Neural progenitor cell (in vitro differentiated cells): ENCODE measurements around the gene MYCBPAP. TPM values are rescaled to one million over a fixed set of nuclear protein-coding genes. Genes with fewer than 3 reads are reported as not detected.

Source experiments
- DNase-seq: peaks from one replicate; pipeline ENCODE4 v3.0.0-alpha.2; 2016; ENCODE audit warnings: low spot score
- H2AFZ ChIP-seq: fragments of 200-600 bp; sonication (generic); replicated peaks from 2 replicates; pipeline ENCODE4 v1.6.1; 2016; ENCODE audit warnings: antibody characterized with exemption
- H3F3A ChIP-seq: fragments of 200-600 bp; sonication (generic); 2 replicates; pipeline ENCODE4 v1.6.1; 2016; ENCODE audit warnings: antibody characterized with exemption, low read depth
- H3K27ac ChIP-seq: fragments of 200-600 bp; sonication (generic); 2 replicates; pipeline ENCODE4 v1.5.1; 2016; ENCODE audit warnings: mild to moderate bottlenecking
- H3K27me3 ChIP-seq: fragments of 200-600 bp; sonication (generic); 2 replicates; pipeline ENCODE4 v1.6.1; 2016; ENCODE audit warnings: mild to moderate bottlenecking, moderate library complexity
- H3K36me3 ChIP-seq: fragments of 200-600 bp; sonication (generic); 2 replicates; pipeline ENCODE4 v1.5.1; 2016
- H3K4me1 ChIP-seq: fragments of 200-600 bp; sonication (generic); 2 replicates; pipeline ENCODE4 v1.6.1; 2016; ENCODE audit warnings: mixed run types
- H3K4me2 ChIP-seq: fragments of 200-600 bp; sonication (generic); 2 replicates; pipeline ENCODE4 v1.6.1; 2016
- H3K4me3 ChIP-seq: fragments of 200-600 bp; sonication (generic); 2 replicates; pipeline ENCODE4 v1.5.1; 2016
- H3K79me2 ChIP-seq: fragments of 200-600 bp; sonication (generic); 2 replicates; pipeline ENCODE4 v1.6.1; 2016; ENCODE audit warnings: low read depth
- H3K9ac ChIP-seq: fragments of 200-600 bp; sonication (generic); 2 replicates; pipeline ENCODE4 v1.6.1; 2016
- H3K9me3 ChIP-seq: fragments of 200-600 bp; sonication (generic); 2 replicates; pipeline ENCODE4 v1.5.1; 2016; ENCODE audit warnings: low read depth
- H4K20me1 ChIP-seq: fragments of 200-600 bp; sonication (generic); 2 replicates; pipeline ENCODE4 v1.6.1; 2016; ENCODE audit warnings: low read depth
- H3K27ac Mint-ChIP-seq: 3 replicates; pipeline ENCODE4 v1.8.0; 2021; ENCODE audit warnings: mixed read lengths
- H3K27me3 Mint-ChIP-seq: 2 replicates; pipeline ENCODE4 v1.8.0; 2022; ENCODE audit warnings: low read depth, mild to moderate bottlenecking, inconsistent platforms, moderate library complexity, mixed read lengths; ENCODE audit not compliant: insufficient read depth
- H3K36me3 Mint-ChIP-seq: 3 replicates; pipeline ENCODE4 v1.8.0; 2021; ENCODE audit warnings: mixed read lengths
- H3K4me1 Mint-ChIP-seq: 3 replicates; pipeline ENCODE4 v1.8.0; 2021; ENCODE audit warnings: mixed read lengths
- H3K4me3 Mint-ChIP-seq: 3 replicates; pipeline ENCODE4 v1.8.0; 2021; ENCODE audit warnings: mild to moderate bottlenecking, moderate library complexity, mixed read lengths
- H3K9me3 Mint-ChIP-seq: 3 replicates; pipeline ENCODE4 v1.8.0; 2020; ENCODE audit warnings: mixed read lengths
- EZH2 ChIP-seq: fragments of 200-600 bp; sonication (generic); IDR thresholded peaks from 2 replicates; pipeline ENCODE4 v1.6.1; 2017; ENCODE audit warnings: antibody characterized with exemption, mild to moderate bottlenecking, moderate library complexity
- EZH2phosphoT487 ChIP-seq: fragments of 200-600 bp; sonication (generic); IDR thresholded peaks from 2 replicates; pipeline ENCODE4 v1.6.1; 2017; ENCODE audit warnings: antibody characterized with exemption
- total RNA-seq: library from RNA; depleted of rRNA; stranded (reverse); fragments of >200 nt; gene quantifications from 2 replicates; pipeline ENCODE4 v1.2.3, GENCODE V29; 2015; ENCODE audit warnings: low replicate concordance
- TF ChIP-seq, protein P1 (sequence below): fragments of 200-600 bp; sonication (generic); IDR thresholded peaks from 2 replicates; pipeline ENCODE4 v1.5.1; 2017; ENCODE audit warnings: antibody characterized with exemption, mild to moderate bottlenecking

MYCBPAP gene
- total RNA-seq, 1 donor from 2014 or later = 3.5 TPM

DNA sequence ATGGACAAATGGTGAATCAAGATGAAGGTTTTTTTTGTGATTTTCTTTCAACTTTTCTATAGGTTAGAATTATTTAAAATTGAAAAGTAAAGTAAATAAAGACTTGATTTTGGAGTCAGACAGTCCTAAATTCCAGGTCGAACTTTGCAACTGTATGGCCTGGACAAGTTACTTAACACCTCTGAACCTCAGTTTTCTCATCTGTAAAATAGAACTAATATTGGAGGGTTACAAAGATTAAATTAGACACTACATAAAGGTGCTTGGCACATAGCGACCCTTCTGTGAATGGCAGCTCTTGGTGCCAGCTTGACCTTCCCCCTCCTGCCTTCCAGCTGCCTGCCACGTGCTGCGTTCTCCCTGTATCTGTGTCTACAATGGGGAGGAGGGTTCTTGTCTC, 26.6 kb upstream of the MYCBPAP start:
- Histone ChIP-seq H3K4me2 (no peak overlapping the region), H3K9ac (no peak overlapping the region), H3K4me3 (no peak overlapping the region), H4K20me1 (peaks cover 5% of the 10 kb centered on the region), H3K79me2 (no peaks in the 10 kb centered on the region), H3K27ac (no peak overlapping the region), H3K36me3 (no peaks in the 10 kb centered on the region), H2AFZ (no peak overlapping the region), H3K9me3 (no peaks in the 10 kb centered on the region), H3K27me3 (peaks cover 18% of the 10 kb centered on the region), H3F3A (peaks cover 33% of the 10 kb centered on the region), H3K4me1 (peaks cover 3% of the 10 kb centered on the region)
- no peak for DNase-seq
- no peak for TF ChIP-seq EZH2
- TF ChIP-seq EZH2phosphoT487 = no peak
- TF ChIP-seq, protein P1, sequence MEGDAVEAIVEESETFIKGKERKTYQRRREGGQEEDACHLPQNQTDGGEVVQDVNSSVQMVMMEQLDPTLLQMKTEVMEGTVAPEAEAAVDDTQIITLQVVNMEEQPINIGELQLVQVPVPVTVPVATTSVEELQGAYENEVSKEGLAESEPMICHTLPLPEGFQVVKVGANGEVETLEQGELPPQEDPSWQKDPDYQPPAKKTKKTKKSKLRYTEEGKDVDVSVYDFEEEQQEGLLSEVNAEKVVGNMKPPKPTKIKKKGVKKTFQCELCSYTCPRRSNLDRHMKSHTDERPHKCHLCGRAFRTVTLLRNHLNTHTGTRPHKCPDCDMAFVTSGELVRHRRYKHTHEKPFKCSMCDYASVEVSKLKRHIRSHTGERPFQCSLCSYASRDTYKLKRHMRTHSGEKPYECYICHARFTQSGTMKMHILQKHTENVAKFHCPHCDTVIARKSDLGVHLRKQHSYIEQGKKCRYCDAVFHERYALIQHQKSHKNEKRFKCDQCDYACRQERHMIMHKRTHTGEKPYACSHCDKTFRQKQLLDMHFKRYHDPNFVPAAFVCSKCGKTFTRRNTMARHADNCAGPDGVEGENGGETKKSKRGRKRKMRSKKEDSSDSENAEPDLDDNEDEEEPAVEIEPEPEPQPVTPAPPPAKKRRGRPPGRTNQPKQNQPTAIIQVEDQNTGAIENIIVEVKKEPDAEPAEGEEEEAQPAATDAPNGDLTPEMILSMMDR = no peak
- H3K36me3 Mint-ChIP-seq = no peaks in the 10 kb centered on the region
- peaks cover 2% of the 10 kb centered on the region for H3K27me3 Mint-ChIP-seq
- peaks cover 16% of the 10 kb centered on the region for H3K4me1 Mint-ChIP-seq
- no peaks in the 10 kb centered on the region for H3K9me3 Mint-ChIP-seq
- no peak overlapping the region for H3K27ac Mint-ChIP-seq
- H3K4me3 Mint-ChIP-seq = no peak overlapping the region

DNA sequence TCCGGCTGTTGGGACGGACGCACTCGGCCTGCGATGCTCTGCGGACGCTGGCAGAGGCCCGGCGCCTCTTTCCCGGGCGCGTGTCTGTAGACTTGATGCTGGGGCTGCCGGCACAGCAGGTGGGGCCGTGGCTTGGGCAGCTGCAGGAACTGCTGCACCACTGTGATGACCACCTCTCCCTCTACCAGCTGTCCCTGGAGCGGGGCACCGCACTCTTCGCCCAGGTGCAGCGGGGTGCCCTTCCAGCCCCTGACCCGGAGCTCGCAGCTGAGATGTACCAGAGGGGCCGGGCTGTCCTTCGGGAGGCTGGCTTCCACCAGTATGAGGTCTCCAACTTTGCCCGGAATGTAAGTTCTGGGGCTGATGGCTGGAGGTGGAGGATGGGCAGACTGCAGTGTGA, 26.1 kb upstream of the MYCBPAP start:
- Histone ChIP-seq H3K9me3 (no peaks in the 10 kb centered on the region), H3K4me3 (no peak overlapping the region), H3K9ac (no peak overlapping the region), H3K79me2 (no peaks in the 10 kb centered on the region), H3K4me1 (peaks cover 3% of the 10 kb centered on the region), H3K27me3 (peaks cover 14% of the 10 kb centered on the region), H3K36me3 (no peaks in the 10 kb centered on the region), H3K27ac (no peak overlapping the region), H3F3A (peaks cover 28% of the 10 kb centered on the region), H3K4me2 (no peak overlapping the region), H4K20me1 (peaks cover 5% of the 10 kb centered on the region), H2AFZ (no peak overlapping the region)
- Mint-ChIP-seq H3K27me3 (peaks cover 2% of the 10 kb centered on the region), H3K9me3 (no peaks in the 10 kb centered on the region), H3K27ac (no peak overlapping the region), H3K4me1 (peaks cover 16% of the 10 kb centered on the region), H3K36me3 (no peaks in the 10 kb centered on the region), H3K4me3 (no peak overlapping the region)
- TF ChIP-seq EZH2phosphoT487 = no peak
- no peak for DNase-seq

DNA sequence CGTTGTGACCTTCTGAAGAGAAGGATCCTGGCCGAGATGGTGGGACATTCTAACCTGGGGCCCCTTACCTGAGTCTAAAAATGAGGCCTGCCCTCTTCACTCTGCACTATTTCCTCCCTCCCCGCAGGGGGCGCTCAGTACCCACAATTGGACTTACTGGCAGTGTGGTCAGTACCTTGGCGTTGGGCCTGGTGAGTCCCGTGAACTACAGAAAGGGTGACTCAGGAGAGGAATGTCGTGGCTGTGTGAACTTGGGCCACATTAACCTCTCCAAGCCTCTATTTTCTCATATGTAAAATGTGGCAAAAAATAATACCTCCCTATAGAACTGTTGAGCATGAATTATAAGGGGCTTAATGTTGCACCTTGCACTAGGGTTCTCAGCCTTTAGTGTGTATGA, 25.7 kb upstream of the MYCBPAP start:
- Mint-ChIP-seq H3K4me3 (no peak overlapping the region), H3K27ac (no peak overlapping the region)

DNA sequence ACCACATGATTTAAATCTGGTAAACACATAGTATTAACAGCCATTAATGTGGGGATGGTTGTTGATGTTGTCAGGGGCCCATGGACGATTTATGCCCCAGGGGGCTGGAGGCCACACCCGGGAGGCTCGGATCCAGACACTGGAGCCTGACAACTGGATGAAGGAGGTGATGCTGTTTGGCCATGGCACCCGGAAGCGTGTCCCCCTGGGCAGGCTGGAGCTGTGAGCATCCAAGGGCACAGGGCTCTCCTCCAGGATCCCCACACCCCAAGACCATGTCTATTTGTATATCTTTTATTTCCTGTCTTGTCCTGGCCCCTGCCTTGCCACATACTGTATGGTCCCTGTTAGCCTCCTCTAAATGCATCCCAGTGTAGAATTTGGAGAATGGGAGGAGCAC, 25.0 kb upstream of the MYCBPAP start:
- H3K9me3 ChIP-seq = no peaks in the 10 kb centered on the region
- Mint-ChIP-seq H3K27ac (no peak overlapping the region), H3K4me1 (peaks cover 12% of the 10 kb centered on the region), H3K36me3 (no peaks in the 10 kb centered on the region), H3K9me3 (no peaks in the 10 kb centered on the region), H3K4me3 (no peak overlapping the region), H3K27me3 (peaks cover 2% of the 10 kb centered on the region)
- TF ChIP-seq EZH2 (no peak), EZH2phosphoT487 (no peak)
- TF ChIP-seq, protein P1 = no peak
- no peak overlapping the region for H3K9ac ChIP-seq
- peaks cover 2% of the 10 kb centered on the region for H3K27me3 ChIP-seq
- H3K4me3 ChIP-seq = no peak overlapping the region
- H3K36me3 ChIP-seq = no peaks in the 10 kb centered on the region
- peaks cover 16% of the 10 kb centered on the region for H3F3A ChIP-seq
- H3K79me2 ChIP-seq = no peaks in the 10 kb centered on the region
- DNase-seq = no peak
- H3K27ac ChIP-seq = no peak overlapping the region
- no peak overlapping the region for H3K4me2 ChIP-seq
- no peak overlapping the region for H2AFZ ChIP-seq
- peaks cover 2% of the 10 kb centered on the region for H3K4me1 ChIP-seq
- peaks cover 5% of the 10 kb centered on the region for H4K20me1 ChIP-seq

More for the DNA sequence above, 25.7 kb upstream of the MYCBPAP start:
- Histone ChIP-seq H3K9ac (no peak overlapping the region), H3K27me3 (peaks cover 9% of the 10 kb centered on the region), H3K36me3 (no peaks in the 10 kb centered on the region), H3K9me3 (no peaks in the 10 kb centered on the region), H3F3A (peaks cover 24% of the 10 kb centered on the region), H4K20me1 (peaks cover 5% of the 10 kb centered on the region), H3K4me2 (no peak overlapping the region), H3K27ac (no peak overlapping the region), H3K4me1 (peaks cover 3% of the 10 kb centered on the region), H3K79me2 (no peaks in the 10 kb centered on the region), H2AFZ (no peak overlapping the region), H3K4me3 (no peak overlapping the region)
- Mint-ChIP-seq H3K9me3 (no peaks in the 10 kb centered on the region), H3K36me3 (no peaks in the 10 kb centered on the region), H3K27me3 (peaks cover 2% of the 10 kb centered on the region), H3K4me1 (peaks cover 16% of the 10 kb centered on the region)
- DNase-seq = peak; percentile 85
- TF ChIP-seq, protein P1 = peak; percentile 95
- TF ChIP-seq EZH2phosphoT487 = no peak
- no peak for TF ChIP-seq EZH2
